22Rv1 (cell line): ENCODE results near the gene TMEM18.

Source experiments
- H3K27ac ChIP-seq: fragments of 450-650 bp; 2 replicates; pipeline ENCODE4 v1.5.1; 2017
- ZFX ChIP-seq: fragments of 450-650 bp; IDR thresholded peaks from 2 replicates; pipeline ENCODE4 v1.6.1; 2017; ENCODE audit warnings: antibody characterized with exemption, borderline replicate concordance
- TF ChIP-seq, protein P1 (sequence below): fragments of 450-650 bp; IDR thresholded peaks from 2 replicates; pipeline ENCODE4 v1.5.1; 2017; ENCODE audit warnings: mild to moderate bottlenecking

Gene TMEM18

DNA sequence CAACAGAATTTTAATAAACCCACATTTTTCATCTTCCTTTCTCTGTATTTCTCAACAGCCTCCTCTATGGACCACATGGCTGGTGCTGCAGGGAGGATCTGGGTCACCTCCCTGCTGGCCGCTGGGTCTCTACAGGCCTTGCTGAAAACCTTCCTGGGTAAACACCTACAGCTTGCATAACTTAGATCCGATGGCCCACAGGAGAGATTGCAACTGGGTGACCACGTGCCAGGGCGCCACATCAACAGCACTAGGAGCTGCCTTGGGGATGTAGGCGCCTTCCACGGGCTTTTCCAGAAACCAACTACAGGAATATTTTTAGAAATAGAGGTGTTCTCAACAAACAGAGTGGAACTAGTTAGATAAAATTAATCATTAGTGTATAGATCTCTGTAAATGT, 19.4 kb downstream of the TMEM18 start:
- no peak overlapping the region for H3K27ac ChIP-seq
- TF ChIP-seq, protein P1, sequence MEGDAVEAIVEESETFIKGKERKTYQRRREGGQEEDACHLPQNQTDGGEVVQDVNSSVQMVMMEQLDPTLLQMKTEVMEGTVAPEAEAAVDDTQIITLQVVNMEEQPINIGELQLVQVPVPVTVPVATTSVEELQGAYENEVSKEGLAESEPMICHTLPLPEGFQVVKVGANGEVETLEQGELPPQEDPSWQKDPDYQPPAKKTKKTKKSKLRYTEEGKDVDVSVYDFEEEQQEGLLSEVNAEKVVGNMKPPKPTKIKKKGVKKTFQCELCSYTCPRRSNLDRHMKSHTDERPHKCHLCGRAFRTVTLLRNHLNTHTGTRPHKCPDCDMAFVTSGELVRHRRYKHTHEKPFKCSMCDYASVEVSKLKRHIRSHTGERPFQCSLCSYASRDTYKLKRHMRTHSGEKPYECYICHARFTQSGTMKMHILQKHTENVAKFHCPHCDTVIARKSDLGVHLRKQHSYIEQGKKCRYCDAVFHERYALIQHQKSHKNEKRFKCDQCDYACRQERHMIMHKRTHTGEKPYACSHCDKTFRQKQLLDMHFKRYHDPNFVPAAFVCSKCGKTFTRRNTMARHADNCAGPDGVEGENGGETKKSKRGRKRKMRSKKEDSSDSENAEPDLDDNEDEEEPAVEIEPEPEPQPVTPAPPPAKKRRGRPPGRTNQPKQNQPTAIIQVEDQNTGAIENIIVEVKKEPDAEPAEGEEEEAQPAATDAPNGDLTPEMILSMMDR, result no peak
- no peak for TF ChIP-seq ZFX

DNA sequence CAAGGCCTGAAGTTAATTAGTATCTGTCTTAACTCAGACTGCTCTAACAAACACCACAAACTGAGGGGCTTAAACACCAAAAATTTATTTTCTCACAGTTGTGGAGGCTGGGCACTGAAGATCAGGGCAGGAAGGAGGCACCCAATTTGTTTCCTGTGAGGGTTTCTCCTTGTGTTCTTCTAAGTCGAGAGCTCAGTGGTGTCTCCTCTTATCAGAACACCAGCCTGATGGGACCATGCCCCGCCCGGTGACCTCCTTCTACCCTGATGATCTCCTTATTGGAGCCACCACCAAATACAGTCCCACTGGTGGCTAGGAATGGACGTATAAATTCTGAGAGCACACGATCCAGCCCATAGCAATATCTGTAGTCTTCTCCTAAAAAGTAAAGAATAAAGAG, 20.5 kb downstream of the TMEM18 start:
- TF ChIP-seq, protein P1, result no peak
- TF ChIP-seq ZFX, result no peak

DNA sequence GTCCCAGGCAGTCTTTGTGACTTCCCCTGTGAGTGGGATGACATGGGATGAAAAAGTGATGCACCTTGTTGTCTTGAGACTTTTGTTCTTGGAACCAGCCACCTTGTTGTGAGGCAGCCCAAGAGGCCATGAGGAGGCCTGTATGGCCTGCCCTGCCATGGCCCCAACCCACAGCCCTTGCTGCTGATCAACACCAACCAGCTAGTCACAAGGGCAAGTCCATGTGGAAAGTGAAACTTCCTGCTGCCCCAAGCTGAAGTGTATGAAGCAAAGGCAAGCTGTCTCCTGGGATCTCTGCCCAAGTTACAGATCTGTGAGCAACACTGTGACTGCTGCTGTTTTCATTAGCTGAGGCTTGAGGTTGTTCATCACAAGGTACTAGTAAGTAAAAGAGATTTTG, 21.6 kb downstream of the TMEM18 start:
- TF ChIP-seq, protein P1, result no peak
- no peak for TF ChIP-seq ZFX
- H3K27ac ChIP-seq, result no peak overlapping the region

More for the DNA sequence above, 20.5 kb downstream of the TMEM18 start:
- no peak overlapping the region for H3K27ac ChIP-seq

DNA sequence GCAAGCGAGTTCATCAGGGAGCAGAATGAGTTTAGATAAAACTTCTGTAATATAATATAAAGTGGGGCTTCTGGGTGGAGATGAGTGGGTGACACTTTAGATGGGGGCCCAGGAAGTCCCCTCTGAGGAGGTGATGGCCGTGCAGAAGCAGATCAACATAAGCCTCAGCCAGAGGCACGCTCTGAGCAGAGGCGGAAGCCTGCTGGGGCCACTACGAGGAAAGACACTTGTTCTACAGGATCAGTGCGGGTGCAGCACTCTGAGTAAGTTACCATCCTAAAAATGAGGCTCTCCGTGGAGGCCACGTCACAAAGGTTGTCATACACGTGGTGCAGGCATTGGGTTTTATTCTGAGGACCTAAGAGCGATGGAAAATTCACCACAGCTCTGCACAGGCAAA, 22.3 kb downstream of the TMEM18 start:
- no peak for TF ChIP-seq ZFX
- TF ChIP-seq, protein P1, result no peak
- H3K27ac ChIP-seq, result no peak overlapping the region

DNA sequence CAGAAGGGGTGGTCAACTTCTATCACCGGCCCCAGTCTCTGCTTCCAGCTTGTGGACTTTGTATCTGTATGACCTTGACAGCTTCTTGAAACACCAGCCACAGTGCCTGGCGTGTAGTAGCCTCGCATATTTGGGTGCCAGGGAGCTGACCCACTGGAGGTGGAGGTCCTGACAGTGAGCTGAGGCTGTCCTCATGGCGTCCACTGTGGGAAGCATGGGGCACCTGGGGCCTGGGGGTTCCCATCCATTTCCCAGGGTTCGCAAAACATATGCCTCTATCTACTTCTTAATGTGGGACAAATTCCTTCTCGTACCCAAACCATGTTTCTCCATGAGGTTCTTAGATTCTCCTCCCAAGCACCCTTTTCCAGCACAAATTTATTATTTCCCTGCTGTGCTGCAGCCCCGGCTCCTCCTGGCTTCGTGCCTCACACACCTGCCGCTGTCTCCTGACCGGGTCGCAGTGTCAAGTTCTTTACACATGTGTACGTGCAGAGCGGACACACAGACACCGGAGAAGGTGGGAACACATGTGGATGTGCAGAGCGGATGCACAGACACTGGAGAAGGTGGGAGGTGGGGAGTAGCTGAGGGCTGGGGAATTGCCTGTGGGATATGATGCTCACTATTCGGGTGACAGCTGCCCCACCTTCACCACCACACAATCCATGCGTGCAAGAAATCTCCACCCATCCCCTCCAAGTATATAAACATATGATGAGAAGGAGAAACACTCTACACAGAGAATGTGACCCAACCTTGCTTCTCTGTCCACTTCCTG, 23.4 kb downstream of the TMEM18 start:
- no peak overlapping the region for H3K27ac ChIP-seq
- TF ChIP-seq ZFX, result no peak
- TF ChIP-seq, protein P1, result no peak

DNA sequence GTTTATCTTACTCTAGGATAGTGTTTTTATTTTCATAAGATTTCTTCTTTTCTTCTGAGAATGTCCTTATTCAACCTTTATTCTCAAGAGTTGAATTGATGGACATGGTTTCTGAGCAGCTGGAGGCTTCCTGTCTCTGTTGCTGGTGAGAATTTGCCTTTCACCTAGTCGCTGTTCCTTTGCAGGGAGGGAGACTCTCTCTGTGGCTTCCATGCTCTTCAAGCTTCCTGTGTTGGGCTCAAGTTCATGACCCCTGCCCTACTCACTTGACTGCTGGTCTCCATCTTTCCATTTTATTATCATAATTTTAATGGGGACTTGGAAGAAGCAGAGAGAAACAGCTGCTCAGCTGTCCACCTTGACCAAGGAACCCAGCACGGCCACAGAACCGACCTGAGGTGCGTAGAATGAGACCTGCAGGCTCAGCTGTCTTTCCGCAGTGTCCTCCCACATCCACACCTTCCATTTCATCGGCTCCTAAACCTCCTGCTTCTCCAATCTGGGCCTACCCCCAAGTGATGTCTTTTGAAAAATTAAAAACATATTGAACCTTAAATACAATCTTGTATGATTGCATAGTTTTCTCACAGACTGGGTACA, 24.2 kb downstream of the TMEM18 start:
- no peak overlapping the region for H3K27ac ChIP-seq
- TF ChIP-seq ZFX, result no peak
- TF ChIP-seq, protein P1, result no peak

DNA sequence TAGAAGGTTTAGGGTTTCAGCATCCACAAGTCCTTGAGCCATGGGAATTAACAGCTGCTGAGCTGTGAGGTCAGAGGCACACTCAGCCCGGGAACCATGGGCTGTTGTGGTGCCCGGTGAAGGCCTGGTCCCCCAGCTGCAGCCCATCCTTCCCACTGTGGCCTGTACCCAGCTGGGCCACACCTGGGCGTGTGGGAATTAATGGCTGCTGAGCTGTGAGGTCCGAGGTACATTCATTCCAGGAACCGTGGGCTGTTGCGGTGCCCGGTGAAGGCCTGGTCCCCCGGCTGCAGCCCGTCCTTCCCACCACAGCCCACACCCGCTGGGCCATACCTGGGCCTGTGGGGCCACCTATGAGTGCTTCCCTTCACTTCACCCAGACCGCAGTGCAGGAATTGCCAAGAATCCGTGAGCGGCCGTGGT, 25.2 kb downstream of the TMEM18 start:
- TF ChIP-seq, protein P1, result no peak
- no peak for TF ChIP-seq ZFX
- H3K27ac ChIP-seq, result no peak overlapping the region
